GM19043 (cell line): ENCODE data around the gene RYR2.

Source experiments
- ATAC-seq: cut with Tn5 transposase; IDR thresholded peaks from one replicate; pipeline ENCODE4 v1.9.1; 2021; ENCODE audit warnings: low read depth; ENCODE audit not compliant: unreplicated experiment

Gene RYR2

DNA sequence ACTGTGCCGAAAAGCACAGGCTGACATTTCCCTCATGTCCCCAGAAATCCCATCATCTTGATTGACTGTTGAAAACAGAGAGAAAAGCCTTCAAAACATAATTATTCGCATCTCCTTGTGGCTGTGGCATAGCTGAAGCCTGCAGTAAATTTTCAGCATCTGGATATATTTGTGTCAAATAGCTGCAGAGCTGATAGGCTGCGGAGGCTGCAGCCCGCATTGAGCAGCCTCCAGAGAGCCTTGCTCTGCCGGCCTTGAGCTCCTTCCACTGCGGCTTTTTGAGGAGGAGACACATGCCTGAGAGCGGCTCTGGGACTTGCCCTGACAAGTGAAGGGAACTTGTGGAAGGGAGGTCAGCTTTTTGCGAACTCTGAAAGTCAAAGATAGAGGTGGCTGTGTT, 144.7 kb downstream of the RYR2 start:
- ATAC-seq: no peak

DNA sequence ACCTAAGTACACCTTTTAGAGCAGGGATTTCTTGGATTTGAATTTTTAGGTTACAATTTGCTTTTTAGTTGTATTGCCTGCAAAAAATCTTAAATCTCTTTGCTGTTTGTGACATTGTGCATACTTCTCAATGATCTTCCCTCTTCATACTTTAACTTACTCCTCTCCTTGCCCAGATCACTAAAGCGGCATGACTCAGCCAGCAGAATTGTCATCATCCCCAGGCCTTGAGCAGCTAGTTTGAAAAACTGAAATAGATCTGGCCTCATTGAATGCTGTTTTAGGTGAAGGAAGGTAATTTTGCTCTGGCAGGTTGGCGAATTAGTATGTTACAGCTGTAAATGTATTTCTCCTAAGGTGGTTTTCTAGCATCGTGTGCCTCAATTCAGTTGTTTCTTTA, 145.9 kb downstream of the RYR2 start:
- no peak for ATAC-seq

DNA sequence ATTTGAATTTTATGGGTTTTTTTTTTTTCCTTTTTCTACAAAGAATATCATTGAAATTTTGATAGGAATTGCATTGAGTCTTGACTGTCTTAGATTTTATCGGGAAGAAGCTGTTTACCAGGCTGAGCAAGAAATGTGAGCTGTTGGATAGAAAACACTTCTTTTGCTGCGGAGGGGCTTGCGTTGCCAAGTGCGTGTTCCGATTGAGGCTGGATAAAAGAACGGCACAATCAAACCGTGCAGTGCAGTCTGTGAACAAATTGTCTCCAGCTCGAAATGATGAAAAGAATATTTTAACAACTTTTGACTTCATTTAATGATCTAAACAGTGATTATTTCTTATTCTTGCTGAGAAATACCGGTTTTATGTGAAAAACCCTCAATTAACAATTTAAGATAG, 149.4 kb downstream of the RYR2 start:
- ATAC-seq: no peak

DNA sequence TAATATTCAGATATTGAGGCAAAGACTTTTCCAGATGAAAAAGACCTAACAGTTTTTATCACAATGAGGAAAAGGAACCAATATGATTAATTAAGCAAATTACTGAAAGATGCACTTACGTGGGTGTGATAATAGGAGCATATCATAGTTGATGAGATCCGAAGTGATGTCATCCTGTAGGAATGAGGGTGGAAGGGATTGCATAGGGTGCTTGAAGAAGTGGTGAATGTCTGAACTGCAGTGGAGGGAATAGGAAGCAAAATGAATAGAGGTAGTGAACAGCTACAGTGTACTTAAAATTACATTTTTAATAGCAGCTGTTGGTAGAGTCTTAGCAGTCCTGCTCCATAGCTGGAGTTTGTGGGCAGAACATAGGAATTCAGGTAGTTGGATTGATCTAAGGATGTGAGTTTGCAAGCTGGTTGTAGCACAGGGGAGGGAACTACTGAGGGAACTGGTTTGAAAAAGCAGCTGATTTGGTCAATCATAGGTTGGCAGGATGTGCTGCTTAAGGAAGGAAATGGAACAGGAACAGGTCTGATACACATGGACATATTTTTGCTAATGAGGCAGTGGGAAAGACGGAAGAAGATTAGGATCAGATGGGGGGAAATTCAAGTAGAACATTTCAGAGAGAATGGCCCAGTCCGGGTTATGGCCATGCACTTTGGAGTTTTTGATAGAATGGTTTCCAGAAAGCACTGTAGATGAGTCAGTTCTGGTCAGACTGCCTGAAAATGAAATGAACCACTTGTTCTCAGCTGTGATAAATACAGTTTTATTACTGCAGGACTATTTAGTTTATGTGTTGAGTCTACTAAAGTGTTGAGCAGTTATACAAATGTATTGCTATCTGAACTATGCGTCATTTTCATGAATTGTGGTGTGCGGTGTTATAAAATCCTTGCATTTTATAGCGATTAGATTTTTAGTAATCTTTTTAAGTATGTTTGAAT, 155.8 kb downstream of the RYR2 start:
- ATAC-seq: no peak

DNA sequence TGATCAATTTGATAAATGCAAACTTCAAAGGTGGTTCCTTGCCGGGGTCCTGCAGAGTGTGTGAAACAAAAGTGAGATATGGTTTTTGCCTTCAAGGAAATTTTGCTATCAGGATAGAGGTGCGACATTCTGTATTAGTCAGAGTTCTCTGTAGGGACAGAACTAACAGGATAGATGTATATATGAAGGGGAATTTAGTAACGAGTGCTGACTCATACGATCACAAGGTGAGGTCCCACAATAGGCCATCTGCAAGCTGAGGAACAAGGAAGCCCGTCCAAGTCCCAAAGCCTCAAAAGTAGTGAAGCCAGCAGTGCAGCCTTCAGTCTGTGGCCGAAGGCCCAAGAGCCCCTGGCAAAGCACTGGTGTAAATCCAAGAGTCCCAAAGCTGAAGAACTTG, 157.0 kb downstream of the RYR2 start:
- no peak for ATAC-seq

DNA sequence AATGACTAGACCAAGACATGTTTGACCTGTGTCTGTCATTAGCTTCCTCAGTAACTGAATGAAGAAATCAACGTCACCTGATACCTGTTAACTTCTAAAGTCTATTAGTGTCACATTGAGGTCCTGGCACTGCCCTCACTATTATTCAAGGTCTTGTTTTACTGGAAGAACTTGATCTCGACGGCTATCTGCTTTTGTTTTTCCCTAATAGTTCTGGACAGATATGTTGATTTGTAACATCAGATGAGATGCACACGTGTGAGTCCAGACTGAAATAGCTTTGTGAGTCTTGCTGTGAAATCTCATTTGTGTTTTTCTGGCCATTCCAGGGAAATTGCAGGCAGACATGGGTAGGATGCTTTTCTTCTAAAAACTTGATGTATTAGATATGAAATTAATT, 159.2 kb downstream of the RYR2 start:
- no peak for ATAC-seq

DNA sequence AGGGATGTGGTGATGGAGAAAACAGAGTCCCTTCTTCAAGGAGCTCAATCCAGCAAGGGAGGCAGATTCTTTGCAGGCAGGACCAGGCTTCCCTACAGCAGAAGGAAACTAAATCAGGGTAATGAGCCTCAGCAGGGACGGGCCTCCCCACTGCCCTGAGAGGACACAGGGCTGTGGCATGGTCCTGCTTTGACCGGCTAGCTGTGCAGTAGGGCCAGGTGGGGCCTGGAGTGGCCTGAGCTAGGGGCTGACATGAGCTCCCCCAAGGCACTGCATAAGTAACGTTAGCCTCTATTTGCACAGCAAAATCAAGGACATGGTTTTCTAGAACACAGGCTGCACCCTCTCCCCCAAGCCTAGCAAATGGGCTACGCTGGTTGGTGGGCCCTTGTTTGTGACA, 162.9 kb downstream of the RYR2 start:
- no peak for ATAC-seq

DNA sequence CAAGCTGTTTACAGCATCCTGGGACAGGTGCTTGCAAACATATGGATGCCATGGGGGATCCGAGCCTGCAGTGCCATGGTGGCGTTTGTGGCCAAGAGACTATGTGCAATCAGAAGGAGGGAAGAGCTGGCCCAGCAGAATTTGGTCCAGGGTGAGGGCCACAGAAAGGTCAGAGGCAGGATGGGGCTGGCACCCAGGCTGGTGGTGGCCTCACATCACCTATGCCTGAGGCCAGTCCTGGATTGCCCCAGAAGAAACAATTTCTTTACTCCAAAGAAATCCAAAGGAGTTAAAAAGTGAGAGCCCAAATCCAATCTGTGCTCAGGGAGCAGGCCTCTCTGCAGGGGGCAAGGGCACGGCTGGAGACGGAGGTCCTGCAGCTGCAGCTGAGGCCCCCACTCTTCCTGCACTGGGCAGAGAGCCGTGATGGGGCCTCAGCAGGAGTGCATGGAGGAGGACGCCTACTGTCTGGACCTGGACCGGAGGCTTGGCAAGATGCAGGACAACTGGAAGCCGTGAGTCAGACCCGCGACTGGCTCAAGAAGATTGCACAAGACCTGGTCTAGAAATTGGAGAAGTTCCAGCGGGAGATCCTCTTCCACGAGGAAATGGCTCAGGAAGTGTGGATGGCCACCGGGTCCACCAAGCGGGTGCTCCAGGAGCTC, 163.5 kb downstream of the RYR2 start:
- ATAC-seq: no peak

DNA sequence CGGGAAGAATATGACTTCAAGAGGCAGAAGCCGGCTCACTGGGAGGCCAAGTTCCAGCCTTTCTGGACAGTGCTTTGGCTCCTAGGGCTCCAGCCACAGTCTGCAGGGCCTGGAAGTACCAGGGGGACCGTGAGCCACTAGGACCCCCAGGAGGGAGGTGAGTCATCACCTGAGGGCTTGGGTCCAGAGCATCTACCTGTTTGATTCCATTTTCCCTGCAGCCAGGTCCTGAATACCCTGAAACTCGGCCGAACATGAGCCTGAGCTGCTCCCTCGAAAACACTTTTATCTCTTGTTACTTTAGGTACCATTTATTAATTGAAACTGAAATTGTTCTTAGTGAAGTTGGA, 164.1 kb downstream of the RYR2 start:
- ATAC-seq: no peak

DNA sequence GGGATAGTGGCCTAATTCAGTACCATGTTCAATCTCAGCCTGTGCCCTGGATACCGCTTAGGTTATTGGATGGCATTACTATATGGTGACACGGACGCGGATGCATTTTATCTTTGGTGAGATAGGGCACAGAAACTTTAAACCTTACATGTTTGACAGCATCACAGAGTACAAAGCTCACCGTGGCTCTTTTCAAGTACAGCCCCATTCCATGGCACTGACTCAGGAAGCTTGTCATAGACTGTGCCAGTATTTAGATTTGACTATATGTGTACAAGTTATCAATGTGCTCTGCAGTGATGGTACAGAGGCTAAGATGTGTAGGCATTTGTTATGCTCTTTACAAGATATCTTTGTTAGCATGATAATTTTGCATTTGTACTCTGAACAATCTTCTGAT, 169.0 kb downstream of the RYR2 start:
- ATAC-seq: no peak

DNA sequence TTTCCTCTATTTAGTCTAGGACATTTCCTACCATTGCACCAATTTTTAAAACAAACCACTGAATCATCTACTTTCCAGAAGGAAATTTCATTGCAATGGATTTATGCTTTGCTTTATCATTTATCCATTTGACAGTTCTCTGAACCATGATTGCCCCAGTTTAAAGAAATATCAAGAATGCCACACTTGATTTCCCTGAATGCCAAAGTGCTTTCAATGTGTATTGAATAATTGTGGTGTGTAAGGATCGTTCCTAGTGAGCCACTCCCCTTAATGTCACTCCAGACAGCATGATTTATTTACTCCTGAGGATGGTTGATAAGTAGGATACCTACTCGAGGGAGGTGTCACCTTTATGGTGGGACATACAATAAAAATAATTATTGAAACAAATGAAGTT, 169.6 kb downstream of the RYR2 start:
- ATAC-seq: no peak

DNA sequence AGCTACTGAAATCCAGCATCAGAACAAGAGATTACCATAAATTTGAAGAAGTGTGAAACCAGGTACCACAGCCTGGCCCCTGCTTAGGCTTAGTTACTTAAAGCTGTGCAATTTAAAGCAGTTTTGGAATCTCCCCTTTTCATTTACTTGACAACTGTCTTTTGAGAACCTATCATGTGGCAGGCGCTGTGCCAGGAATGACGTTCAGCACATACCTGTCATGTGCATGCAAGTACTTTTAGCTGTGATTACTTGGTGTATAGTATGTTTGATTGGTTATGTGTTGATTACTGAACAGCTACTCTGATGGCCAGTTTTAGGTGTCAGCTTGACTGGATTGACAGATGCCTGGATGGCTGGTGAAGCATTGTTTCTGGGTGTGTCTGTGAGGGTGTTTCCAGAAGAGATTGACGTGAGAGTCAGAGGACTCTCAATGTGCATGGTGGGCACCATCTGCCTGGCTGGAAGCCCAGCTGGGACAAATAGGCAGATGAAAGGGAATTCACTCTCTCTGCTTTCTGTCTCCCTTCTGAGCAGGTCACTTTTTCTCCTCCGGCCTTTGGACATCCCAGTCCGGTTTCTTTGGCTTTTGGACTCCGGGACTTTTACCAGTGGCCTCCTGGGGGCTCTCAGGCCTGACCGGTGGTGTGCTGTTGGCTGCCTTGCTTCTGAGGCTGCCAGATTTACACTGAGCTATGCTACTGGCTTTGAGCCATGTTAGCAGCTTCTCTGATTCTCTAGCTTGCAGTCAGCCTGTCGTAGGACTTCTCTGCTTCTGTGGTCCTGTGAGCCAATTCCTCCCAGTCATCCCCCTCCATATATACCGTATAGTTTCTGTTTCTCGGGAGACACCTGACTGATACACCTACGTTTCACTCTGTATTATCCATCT, 178.0 kb downstream of the RYR2 start:
- ATAC-seq: no peak

DNA sequence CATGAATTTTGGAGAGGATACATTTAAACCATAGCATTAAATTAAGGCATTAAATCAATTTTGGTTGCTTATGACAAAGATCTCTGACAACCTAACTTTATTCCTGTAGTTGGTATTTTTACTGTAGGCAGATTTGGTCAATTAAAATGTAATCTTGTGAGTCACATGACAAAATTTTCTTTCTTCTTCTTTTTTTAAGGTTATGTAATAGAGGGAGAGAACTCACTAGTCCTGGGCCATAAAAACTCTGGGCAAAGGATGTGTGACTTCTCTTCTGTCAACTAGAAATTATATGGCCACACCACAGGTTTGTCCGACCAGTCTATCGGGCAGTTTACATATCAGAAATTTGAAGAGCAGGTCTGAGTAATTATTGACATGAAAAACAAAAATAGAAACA, 181.4 kb downstream of the RYR2 start:
- no peak for ATAC-seq

DNA sequence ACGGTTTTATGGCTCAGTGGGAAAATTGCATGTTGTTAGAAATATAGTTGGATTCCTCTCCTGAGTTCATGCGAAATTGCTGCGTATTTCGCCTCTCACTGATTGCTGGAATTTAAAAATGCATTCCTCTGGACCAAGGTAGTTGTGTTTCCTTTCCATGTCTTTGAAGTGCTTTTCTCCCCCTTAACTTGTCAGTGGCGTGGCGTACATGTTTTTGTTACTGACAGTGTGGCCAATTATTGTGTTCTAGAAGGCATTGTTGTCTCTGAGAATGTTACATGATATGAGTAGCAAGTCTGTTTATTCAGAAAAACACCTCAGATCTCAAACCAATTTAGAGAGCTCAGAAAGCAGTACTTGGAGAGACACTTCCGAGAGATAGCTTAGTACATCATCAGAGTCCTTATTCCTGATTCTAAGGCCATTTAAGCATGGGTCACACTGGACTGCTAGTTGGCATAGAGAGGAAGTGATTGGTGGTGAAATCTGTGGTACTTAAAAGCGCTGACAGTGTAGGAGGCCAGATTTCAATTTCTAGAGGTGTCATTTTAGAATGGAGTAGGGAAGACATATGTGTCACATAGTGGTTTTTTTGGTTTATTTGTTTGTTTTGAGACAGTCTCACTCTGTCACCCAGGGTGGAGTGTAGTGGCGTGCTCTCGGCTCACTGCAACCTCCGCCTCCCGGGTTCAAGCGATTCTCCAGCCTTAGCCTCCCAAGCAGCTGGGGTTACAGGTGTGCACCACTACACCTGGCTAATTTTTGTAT, 184.4 kb downstream of the RYR2 start:
- ATAC-seq: no peak

DNA sequence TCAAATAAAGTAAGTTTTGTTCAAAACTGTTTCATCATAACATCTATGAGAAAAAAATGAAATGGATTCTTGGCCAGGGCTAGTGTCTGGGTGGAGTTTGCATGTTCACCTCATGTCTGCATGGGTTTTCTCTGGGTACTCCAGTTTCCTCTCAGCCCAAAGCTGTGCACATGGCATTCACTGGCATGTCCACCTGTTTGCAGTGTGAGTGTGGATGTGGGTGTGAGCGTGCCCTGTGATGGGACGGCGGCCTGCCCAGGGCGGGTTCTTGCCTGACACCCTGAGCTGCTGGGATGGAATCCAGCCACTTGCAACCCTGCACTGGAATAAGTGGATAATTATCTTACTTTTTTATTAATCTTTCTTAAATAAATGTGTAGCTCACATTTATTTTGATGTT, 185.5 kb downstream of the RYR2 start:
- no peak for ATAC-seq

DNA sequence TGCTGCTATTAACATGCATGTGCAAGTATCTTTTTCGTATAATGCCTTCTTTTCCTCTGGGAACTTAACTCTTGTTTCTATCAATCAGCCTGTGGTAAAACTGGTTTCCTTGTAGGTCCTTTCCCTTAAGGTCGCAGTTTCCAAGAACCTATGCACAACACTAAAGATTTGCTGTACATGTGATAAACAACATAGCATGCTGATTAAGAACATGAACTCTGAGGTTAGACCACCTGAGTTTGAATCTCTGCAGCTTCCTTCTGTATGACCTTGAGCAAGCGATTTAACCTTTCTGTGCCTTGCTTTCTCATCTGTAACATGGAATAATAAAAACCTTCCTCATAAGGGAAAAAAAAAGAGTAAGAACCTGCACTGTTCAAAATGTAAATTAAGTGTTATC, 186.4 kb downstream of the RYR2 start:
- ATAC-seq: no peak

DNA sequence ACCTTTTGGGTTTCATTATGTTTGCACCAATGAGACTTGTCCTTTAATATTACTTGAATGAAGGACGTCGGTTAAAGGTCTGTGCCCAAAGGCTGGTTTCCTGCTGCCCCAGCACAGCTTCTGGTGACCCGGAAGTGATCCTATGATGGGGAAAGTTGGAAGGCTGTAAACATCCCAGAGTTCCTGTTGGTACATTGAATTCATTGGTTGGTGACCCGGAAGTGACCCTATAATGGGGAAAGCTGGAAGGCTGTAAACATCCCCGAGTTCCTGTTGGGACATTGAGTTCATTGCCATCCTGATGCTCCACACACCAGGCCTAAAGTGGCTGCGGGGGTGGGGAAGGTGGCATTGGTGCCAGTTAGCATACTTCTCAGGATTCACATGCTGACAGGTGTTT, 187.3 kb downstream of the RYR2 start:
- ATAC-seq: no peak

DNA sequence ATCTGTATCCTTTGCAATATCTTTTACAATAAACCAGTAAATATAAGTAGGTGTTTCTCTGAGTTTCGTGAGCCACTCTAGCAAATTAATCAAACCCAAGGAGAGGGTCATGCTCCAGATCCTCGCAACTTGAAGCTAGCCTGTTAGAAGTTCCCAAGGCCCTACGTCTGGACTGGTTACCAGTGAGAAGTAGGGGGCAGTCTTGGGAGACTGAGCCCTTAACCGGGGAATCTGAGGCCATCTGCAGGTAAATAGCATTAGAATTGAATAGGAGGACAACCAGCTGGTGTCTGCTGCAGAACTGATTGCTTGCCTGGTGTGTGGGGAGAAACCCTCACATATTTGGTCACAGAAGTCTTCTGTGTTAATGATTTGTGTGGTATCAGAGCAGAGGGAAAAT, 190.5 kb downstream of the RYR2 start:
- no peak for ATAC-seq

DNA sequence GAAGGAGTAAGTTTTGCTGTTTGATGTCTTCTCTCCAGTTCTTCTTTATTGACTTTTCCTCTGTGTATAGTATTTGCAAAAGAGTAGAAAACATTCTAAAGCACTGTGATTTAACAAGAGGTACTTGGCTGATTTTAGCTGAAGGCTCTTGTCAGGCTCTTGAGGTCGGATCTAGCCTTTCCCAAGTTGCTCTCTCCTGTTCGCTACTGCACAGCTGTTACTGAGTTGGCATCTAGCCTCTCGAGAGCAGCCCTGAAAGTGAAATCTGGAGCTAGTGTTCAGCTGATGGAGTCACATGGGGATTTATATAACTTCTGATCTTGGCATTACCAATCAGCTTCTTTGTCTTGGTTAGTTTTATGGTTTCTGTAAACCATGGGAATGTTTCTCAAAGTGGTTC, 193.1 kb downstream of the RYR2 start:
- ATAC-seq: no peak

DNA sequence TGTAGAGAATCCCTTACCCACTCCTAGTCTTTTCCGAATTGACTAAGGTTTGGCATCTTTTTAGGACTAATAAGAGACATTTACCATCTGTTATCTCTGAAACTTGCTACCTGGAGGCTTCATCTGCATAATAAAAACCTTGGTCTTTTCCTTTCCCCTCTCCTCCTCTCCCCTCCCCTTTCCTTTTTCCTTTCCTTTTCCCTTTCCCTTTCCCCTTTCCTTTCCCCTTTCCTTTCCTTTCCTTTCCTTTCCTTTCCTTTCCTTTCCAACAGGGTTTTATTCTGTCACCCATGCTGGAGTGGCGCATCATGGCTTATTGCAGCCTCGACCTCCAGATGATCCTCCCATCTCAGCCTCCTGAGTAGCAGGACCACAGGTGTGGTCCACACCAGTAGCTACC, 195.7 kb downstream of the RYR2 start:
- ATAC-seq: no peak

DNA sequence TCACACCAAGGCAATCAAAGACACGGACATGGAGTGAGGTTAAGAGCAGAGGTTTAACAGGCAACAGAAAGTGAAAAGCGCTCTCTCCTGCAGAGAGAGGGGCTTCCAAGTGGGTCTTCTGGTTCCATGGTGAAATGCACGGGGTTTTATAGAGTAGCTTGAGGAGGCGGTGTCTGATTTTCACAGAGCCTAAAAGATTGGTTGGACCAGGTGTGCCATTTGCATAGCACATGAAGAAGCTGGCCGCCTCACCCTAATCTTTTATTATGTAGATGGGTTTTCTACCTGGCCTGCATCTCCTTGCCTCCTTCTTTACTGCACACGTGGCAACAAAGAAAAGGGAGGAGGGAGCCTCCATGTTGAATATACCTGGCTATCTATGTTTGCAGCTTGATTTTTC, 197.3 kb downstream of the RYR2 start:
- ATAC-seq: no peak
